ENCODE data around the gene HDGFL3. TPM values are rescaled to one million over a fixed set of nuclear protein-coding genes. Genes with fewer than 3 reads are reported as not detected.

Gene HDGFL3
- total and polyA plus RNA-seq, 2 experiments from 2014 or later, result 68.8 to 164 TPM

- no peaks in the 10 kb centered on the region for H3K36me3 ChIP-seq
- no peak for TF ChIP-seq CTCF (IDR thresholded peaks at IDR 0.05; ENCODE audit: low read depth, low read length)
- peaks cover 16% of the 10 kb centered on the region for H3K4me1 ChIP-seq (ENCODE audit: low read depth)
- H3K4me3 ChIP-seq, result no peak overlapping the region
- no peaks in the 10 kb centered on the region for H3K9me3 ChIP-seq (ENCODE audit: low read depth)
- DNase-seq (ENCODE audit: low read depth in 1 of 2, low spot score in 1 of 2), result no peak
- H3K27ac ChIP-seq, result no peak overlapping the region
- H3K27me3 ChIP-seq, result no peaks in the 10 kb centered on the region
These were observed 1.7 kb upstream of the HDGFL3 start for GRCh38 chr15:83209333-83209732.

GRCh38 chr15:83208367-83208661 is 691 bp upstream of the HDGFL3 start:
- Histone ChIP-seq H3K27me3 (no peaks in the 10 kb centered on the region), H3K4me1 (ENCODE audit: low read depth) (peaks cover 16% of the 10 kb centered on the region), H3K36me3 (no peaks in the 10 kb centered on the region), H3K27ac (peak overlapping the region; percentile 61), H3K9me3 (ENCODE audit: low read depth) (no peaks in the 10 kb centered on the region), H3K4me3 (peak overlapping the region; percentile 91)
- DNase-seq (ENCODE audit: low read depth in 1 of 2, low spot score in 1 of 2), result peak in 1 of 2 donors; percentile 30
- no peak for TF ChIP-seq CTCF (IDR thresholded peaks at IDR 0.05; ENCODE audit: low read depth, low read length)

DNA sequence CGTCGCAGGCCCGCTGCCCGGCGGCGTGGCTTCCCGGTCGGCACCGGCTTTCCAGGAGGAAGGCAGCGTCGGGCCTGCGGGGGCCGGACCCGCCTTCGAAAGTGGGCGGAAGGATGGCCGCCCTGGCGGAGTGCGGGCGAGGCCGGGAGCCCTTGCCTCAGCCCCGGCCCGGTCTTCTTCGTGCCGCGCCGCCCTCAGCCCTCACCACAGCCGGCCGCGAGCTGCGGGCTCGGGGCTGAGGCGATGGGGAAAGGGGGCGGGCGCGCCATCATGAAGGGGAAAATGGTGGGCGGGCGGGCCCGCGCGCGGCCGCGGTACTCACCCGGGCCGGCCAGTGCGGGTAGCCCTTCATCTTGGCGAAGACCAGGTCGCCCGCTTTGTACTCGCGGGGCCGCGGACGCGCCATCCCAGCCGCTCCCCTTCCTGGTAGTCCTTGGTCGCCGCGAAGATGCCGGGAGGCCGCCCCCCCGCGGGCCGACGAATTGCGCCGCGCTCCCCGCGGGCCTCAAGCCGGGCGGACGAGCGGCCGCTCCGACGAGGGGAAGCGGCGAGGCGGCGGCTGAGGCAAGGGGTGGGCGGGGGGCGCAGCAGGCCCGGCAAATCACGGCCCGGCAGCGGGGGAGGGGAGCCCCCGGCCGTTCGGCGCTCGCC is 489 bp downstream of the HDGFL3 start:
- H3K9me3 ChIP-seq (ENCODE audit: low read depth), result no peaks in the 10 kb centered on the region
- H3K27ac ChIP-seq, result peak overlapping the region; percentile 89
- no peak for TF ChIP-seq CTCF (IDR thresholded peaks at IDR 0.05; ENCODE audit: low read depth, low read length)

DNA sequence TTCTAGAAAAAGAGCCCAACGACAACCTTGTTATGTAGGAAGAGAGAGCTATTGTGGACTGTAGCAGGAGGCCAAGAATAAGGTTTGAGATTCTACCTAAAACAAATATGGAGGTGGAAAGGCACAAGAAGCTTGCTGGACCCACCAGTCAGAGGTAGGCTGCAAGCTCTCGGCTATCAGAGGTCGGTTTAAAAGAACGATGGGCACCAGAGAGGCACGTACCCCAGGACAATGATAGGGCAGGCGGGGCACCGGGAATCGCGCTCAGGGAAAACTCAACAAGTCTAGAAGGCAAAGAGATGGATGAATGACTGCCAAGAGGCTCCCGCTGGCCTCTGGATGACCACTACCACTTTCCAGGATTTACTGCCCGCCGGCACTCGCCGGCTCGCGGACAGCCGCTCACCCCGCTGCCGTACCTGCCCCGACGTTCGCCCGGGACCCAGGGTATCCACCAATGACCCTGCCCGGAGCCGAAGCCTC is 1.1 kb downstream of the HDGFL3 start:
- Histone ChIP-seq H3K9me3 (ENCODE audit: low read depth) (no peaks in the 10 kb centered on the region), H3K4me3 (peak overlapping the region; percentile 91), H3K4me1 (ENCODE audit: low read depth) (peaks cover 16% of the 10 kb centered on the region), H3K27ac (peak overlapping the region; percentile 89), H3K36me3 (no peaks in the 10 kb centered on the region), H3K27me3 (no peaks in the 10 kb centered on the region)
- DNase-seq (ENCODE audit: low read depth in 1 of 2, low spot score in 1 of 2), result no peak
- no peak for TF ChIP-seq CTCF (IDR thresholded peaks at IDR 0.05; ENCODE audit: low read depth, low read length)

More for the DNA sequence above, 489 bp downstream of the HDGFL3 start:
- Histone ChIP-seq H3K4me1 (ENCODE audit: low read depth) (peaks cover 16% of the 10 kb centered on the region), H3K36me3 (no peaks in the 10 kb centered on the region), H3K27me3 (no peaks in the 10 kb centered on the region), H3K4me3 (peak overlapping the region; percentile 91)
- peak; percentile 48 to 63 for DNase-seq (ENCODE audit: low read depth in 1 of 2, low spot score in 1 of 2)

- no peaks in the 10 kb centered on the region for H3K36me3 ChIP-seq
- H3K27me3 ChIP-seq, result no peaks in the 10 kb centered on the region
- no peak for TF ChIP-seq CTCF (IDR thresholded peaks at IDR 0.05; ENCODE audit: low read depth, low read length)
- peaks cover 16% of the 10 kb centered on the region for H3K4me1 ChIP-seq (ENCODE audit: low read depth)
- peak in 1 of 2 donors; percentile 74 for DNase-seq (ENCODE audit: low read depth in 1 of 2, low spot score in 1 of 2)
- peak overlapping the region; percentile 91 for H3K4me3 ChIP-seq
- no peaks in the 10 kb centered on the region for H3K9me3 ChIP-seq (ENCODE audit: low read depth)
- H3K27ac ChIP-seq, result no peak overlapping the region
These were observed 1.8 kb downstream of the HDGFL3 start for GRCh38 chr15:83205725-83206324.

Measured in cardiac muscle cell (in vitro differentiated cells and primary cell).